SH-SY5Y (cell line): ENCODE data around the gene PKD2L2.

Source experiments
- GATA2 ChIP-seq: IDR thresholded peaks from 2 replicates; pipeline ENCODE4 v1.6.1; 2011; ENCODE audit warnings: mild to moderate bottlenecking, low read depth, low read length
- GATA3 ChIP-seq: IDR thresholded peaks from 2 replicates; pipeline ENCODE4 v1.6.1; 2011; ENCODE audit warnings: low read depth, mild to moderate bottlenecking, low read length, moderate library complexity

GRCh38 chr5:137957948-137958347, 68.7 kb downstream of the PKD2L2 start:
- TF ChIP-seq GATA2 (no peak), GATA3 (no peak)
